ENCODE results near the gene SLC2A9. TPM values are rescaled to one million over a fixed set of nuclear protein-coding genes. Genes with fewer than 3 reads are reported as not detected.

Gene SLC2A9
- total RNA-seq, 1 donor from 2014 or later, result 4.8 TPM

DNA sequence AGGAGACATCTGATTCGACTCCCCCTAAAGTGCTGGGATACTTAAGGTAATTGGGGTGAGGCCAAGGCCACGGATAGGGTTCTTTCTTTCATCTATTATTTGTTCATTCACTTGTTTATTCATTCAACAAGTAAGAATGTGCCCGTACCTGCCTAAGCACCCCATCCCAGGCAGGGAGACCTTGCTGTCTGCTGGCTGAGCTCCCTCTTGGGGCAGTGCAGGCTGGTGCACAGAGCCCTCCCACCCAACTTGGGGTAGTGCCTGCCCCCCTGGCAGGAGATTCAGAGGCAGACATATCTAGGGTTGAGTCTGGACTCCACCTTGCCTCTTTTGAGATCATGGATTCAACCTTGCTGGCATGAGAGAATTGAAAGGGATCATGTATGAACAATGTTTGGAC, 144.2 kb downstream of the SLC2A9 start:
- H3K4me1 Mint-ChIP-seq, result peaks cover 8% of the 10 kb centered on the region
- H3K27ac Mint-ChIP-seq, result no peak overlapping the region
- H3K36me3 Mint-ChIP-seq, result no peaks in the 10 kb centered on the region
- DNase-seq (ENCODE audit: low spot score in 2 of 2, unreplicated experiment in 2 of 2), result no peak
- H3K27me3 Mint-ChIP-seq (ENCODE audit: low read depth), result peaks cover 35% of the 10 kb centered on the region
- no peaks in the 10 kb centered on the region for H3K9me3 Mint-ChIP-seq
- no peak overlapping the region for H3K4me3 Mint-ChIP-seq
- TF ChIP-seq, protein P1, sequence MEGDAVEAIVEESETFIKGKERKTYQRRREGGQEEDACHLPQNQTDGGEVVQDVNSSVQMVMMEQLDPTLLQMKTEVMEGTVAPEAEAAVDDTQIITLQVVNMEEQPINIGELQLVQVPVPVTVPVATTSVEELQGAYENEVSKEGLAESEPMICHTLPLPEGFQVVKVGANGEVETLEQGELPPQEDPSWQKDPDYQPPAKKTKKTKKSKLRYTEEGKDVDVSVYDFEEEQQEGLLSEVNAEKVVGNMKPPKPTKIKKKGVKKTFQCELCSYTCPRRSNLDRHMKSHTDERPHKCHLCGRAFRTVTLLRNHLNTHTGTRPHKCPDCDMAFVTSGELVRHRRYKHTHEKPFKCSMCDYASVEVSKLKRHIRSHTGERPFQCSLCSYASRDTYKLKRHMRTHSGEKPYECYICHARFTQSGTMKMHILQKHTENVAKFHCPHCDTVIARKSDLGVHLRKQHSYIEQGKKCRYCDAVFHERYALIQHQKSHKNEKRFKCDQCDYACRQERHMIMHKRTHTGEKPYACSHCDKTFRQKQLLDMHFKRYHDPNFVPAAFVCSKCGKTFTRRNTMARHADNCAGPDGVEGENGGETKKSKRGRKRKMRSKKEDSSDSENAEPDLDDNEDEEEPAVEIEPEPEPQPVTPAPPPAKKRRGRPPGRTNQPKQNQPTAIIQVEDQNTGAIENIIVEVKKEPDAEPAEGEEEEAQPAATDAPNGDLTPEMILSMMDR (IDR thresholded peaks at IDR 0.05; ENCODE audit: unreplicated experiment), result no peak

DNA sequence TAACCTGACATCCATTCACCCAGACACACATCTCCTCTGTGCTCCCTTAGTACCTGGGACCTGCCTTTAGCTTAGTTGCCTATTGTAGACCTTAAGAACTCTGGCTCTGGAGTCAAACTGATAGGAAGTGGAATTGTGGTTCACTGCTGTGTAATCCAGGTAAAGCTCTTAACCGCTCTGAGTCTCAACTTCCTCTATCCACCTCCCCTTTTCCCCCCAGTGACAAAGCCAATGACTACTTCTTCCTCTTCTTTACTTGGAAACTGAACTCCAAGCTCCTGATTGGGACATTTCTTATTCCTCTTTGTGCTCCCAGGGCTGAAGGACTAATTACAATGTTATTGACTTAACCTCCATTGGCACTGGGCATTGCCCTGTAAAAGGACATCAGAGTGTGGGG, 145.8 kb downstream of the SLC2A9 start:
- H3K9me3 Mint-ChIP-seq, result no peaks in the 10 kb centered on the region

DNA sequence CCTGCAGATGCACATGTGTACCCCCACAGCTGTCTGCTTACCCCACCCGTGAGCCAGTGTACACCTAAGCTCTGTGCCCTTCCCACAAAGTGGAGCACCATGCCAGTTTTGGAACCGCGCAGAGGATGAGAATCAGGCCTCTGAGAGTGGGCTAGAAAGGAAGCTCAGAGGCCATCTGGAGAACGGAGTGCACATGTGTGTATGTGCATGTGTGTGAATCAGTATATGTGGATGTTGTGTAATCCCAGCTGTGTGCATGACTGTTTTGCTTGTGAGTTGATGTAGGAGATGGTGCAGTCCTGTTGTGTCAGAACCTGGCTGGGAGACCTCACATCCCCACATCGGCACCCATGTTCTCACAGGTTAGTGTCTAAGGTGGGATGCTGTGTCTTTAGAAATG, 146.9 kb downstream of the SLC2A9 start:
- no peaks in the 10 kb centered on the region for H3K9me3 Mint-ChIP-seq
- H3K27ac Mint-ChIP-seq, result no peak overlapping the region
- no peaks in the 10 kb centered on the region for H3K36me3 Mint-ChIP-seq

More for the DNA sequence above, 145.8 kb downstream of the SLC2A9 start:
- Mint-ChIP-seq H3K4me3 (no peak overlapping the region), H3K4me1 (peaks cover 3% of the 10 kb centered on the region), H3K27ac (no peak overlapping the region), H3K36me3 (no peaks in the 10 kb centered on the region), H3K27me3 (ENCODE audit: low read depth) (peaks cover 40% of the 10 kb centered on the region)
- no peak for DNase-seq (ENCODE audit: low spot score in 2 of 2, unreplicated experiment in 2 of 2)
- TF ChIP-seq, protein P1 (IDR thresholded peaks at IDR 0.05; ENCODE audit: unreplicated experiment), result no peak

DNA sequence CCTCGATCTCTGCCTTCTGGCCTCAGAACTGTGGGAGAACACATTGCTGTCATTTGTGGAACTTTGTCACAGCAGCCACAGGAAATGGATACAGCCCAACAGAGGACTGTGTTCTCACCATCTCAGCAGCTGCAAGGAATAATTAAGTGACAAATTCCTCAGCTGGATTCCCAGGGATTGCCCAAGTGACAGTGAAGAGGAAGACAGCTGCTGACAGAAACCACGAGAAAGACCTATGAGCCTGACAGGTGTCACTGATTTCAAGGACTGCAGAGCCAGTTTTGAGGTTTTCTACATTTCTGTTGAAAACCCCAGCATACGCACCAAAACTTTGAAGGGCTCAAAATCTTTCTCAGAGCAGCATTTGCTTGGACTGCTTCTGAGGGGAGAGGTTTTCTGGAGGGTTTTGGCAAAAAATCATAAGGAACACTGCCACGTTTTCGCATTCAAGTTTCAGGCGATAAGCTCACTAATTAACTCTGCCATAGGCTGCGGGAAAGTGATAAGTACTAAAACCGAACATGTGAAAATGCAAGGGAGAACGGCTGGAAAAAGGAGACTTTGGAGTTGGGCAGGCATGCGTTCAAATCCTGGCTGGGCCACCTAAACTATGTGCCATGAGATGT, 151.0 kb downstream of the SLC2A9 start:
- no peaks in the 10 kb centered on the region for H3K4me1 Mint-ChIP-seq
- no peak overlapping the region for H3K4me3 Mint-ChIP-seq
- H3K27ac Mint-ChIP-seq, result no peak overlapping the region
- no peaks in the 10 kb centered on the region for H3K36me3 Mint-ChIP-seq
- H3K9me3 Mint-ChIP-seq, result no peaks in the 10 kb centered on the region
- DNase-seq (ENCODE audit: low spot score in 2 of 2, unreplicated experiment in 2 of 2), result no peak
- H3K27me3 Mint-ChIP-seq (ENCODE audit: low read depth), result peaks cover 17% of the 10 kb centered on the region
- TF ChIP-seq, protein P1 (IDR thresholded peaks at IDR 0.05; ENCODE audit: unreplicated experiment), result no peak

More for the DNA sequence above, 146.9 kb downstream of the SLC2A9 start:
- H3K27me3 Mint-ChIP-seq (ENCODE audit: low read depth), result peaks cover 41% of the 10 kb centered on the region
- TF ChIP-seq, protein P1 (IDR thresholded peaks at IDR 0.05; ENCODE audit: unreplicated experiment), result no peak
- no peak overlapping the region for H3K4me3 Mint-ChIP-seq
- H3K4me1 Mint-ChIP-seq, result no peaks in the 10 kb centered on the region
- no peak for DNase-seq (ENCODE audit: low spot score in 2 of 2, unreplicated experiment in 2 of 2)

DNA sequence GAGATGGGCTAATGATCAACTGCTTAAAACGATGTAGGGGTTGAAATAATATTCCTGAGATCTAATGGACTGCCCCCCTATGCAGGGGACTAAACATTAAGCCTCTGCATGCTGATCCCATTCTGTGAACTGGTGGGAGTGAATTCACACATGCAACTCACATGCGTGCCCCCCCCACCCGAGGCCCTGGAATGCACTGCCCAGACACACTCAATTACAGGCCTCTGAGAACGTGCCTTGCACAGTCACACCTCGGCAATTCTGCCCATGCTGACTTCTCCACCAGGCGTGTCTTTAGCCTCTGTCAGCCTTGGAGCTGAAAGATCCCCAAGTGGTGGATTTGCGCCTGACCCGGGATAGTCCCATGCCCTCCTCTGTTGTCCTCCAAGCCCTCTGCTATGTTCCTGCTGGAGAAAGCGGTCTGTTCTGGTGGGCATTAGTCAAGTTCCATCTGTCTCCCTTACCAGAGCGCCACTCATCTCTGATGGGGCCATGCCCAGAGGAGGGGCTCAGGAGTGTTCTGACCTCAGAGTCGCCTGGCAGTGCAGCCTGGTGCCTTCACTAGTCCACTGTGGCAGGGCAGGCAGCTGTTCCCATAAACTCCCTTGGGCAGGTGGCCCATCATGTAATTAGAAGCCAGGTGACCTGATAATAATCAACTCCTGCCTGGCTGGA, 153.4 kb downstream of the SLC2A9 start:
- H3K36me3 Mint-ChIP-seq, result no peaks in the 10 kb centered on the region
- no peak overlapping the region for H3K4me3 Mint-ChIP-seq
- H3K27me3 Mint-ChIP-seq (ENCODE audit: low read depth), result peaks cover 13% of the 10 kb centered on the region
- no peaks in the 10 kb centered on the region for H3K9me3 Mint-ChIP-seq
- H3K4me1 Mint-ChIP-seq, result no peaks in the 10 kb centered on the region
- H3K27ac Mint-ChIP-seq, result no peak overlapping the region
- DNase-seq (ENCODE audit: low spot score in 2 of 2, unreplicated experiment in 2 of 2), result no peak
- TF ChIP-seq, protein P1 (IDR thresholded peaks at IDR 0.05; ENCODE audit: unreplicated experiment), result no peak
